GM18867 (cell line): ENCODE data around the gene PTPRC.
A peak's percentile ranks its signal among the peaks of the same experiment; 100 is the strongest.

ENCODE experiments used
- ATAC-seq: cut with Tn5 transposase; IDR thresholded peaks from one replicate; pipeline ENCODE4 v1.9.1; 2021; ENCODE audit warnings: mild to moderate bottlenecking, moderate library complexity; ENCODE audit not compliant: unreplicated experiment

PTPRC gene

DNA sequence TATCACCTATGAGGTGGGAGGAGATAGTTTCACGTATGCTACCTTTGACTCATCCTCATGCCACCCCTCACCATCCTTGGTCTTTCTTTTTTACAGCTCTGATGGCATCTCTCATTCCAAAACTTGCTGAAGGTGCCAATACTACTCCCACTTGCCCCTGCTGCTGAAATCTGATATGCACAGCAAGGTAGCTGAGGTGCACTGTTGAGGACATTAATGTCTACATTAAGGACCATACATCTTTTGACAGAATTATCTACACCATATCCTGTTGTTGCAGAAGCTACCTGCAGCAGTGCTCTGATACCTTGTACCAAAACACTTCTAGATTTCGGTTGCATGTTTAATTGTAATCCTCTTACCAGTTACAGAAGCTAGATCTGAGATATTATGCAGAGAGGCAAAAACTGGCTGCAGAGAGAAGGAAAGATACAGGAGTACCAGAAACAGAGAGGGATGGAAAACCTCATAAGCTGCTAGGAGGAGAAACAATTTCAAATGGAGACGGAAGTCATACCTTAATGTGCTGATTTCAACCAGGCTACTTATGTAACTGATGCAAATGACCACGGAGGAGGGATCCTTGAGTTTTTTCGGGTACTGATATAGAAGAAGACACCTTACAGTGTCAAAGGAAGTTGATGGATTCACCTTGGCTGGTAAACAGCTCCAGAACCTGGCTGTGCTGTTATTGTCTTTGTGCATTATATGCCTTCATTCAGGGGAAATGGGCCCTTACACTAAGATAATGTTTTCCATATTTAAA is 19.3 kb upstream of the PTPRC start:
- ATAC-seq, result no peak

DNA sequence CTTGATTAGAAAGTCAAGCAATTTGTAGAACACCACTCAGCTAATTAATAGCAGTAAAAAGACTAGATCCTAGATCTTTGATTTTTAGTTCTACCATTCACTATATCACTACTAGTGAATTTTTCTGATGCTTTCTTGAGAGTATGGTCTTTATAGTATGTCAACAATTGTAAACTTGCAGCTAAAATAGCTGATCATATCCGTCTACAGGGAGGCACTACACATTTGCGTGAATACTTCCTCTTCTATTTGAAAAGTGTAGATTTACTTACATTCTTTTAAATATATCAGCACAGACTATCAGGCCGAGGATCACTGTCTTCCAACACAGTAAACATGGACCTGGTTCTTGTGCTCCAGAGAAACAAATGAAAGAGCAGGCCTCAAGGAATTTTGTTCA is 18.6 kb upstream of the PTPRC start:
- ATAC-seq, result no peak

DNA sequence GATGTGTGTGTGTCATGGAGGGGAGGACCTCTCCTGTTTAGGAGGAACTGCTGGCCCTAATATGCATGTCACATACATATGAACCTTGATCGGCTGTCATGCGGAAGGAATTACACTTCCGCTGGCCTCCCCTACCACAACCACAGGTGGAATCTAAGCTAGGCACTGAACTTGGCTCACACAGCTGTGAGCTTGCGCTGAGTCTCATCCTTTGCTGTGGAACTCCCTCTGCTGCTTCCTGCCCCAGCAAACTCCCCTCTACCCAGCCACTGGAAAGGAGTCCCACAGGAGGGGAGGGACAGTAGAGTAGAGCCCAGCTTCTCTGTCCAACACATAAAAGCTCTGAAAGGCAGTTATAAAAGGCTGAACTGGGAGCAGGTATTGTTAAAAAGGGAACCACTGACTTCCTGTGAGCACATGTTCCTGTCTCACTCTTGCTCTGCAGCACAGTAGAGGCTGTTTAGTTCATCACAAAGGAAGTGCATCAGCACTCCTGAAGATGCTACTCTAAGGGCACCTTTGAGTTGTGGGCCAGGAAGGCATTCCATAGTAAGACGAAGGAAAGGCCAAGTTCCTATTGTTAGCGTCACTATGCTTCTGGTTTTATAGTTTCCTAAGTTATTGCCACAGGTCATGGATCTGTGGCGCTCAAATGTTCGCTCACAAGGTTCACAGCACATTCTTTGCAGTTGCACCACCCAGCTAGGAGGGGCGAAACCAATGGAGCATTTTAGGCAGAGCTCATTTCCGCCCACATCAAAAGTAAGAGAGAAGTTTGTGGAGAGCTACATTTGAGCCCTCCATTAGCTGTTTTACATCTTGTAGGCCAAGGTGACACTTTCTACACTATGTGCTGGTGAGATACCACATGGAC is 17.7 kb upstream of the PTPRC start:
- peak; percentile 72 for ATAC-seq

DNA sequence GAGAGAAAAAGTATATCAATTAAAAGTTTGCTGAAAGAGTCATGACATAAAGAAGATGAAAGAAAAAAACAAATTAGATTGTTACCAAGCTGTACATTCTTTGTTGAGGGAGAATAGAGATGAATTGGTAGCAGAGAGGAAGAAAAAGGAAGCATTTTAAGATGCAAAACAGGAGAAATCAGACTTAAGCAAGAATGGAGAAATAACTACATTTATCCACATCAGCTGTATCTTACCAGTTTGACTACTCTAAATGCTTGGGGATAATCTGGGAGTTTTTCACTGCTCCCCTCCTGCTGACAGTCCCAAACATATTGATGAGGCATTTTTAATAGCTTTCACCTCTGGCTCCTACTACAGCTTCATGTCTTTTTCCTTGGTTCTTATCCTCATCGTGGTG is 16.8 kb upstream of the PTPRC start:
- no peak for ATAC-seq

DNA sequence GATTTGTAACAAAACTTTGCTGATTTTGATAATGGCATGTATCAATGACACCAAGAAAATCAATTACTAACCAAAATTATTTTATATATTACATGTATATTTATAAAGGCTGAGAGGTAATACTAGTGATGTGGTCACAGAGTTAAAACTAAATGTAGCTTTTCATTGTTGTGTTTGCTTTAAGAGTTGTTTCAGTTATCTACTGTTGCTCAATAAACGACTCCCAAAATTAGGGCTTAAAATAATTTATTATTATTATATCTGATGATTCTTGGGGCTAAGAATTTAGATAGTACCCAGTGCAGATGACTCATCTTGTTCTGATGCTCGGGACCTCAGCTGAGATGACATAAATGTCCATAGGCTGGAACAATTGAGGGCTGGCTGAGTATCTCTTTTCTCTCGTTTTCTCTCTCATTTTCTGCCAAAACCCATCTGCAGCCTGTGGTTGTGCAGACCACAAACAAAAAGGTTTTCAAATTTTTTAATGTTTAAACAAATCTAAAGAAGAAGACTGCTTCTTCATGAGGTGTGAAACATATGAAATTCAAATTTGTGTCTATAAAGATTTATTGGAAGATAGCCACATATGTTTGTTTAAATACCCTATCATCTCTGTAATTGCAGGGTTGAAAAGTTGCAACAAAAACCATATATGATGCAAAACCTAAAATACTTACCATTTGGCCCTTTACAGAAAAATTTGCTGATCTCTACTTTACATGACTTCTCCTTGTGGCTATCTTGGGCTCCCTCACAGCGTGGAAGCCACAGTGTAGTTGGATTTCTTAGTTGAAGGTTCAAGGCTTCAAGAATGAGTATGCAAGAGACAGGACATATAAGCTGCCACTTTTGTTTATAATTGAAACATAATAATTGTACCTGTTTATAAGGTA is 14.8 kb upstream of the PTPRC start:
- ATAC-seq, result peak; percentile 27

DNA sequence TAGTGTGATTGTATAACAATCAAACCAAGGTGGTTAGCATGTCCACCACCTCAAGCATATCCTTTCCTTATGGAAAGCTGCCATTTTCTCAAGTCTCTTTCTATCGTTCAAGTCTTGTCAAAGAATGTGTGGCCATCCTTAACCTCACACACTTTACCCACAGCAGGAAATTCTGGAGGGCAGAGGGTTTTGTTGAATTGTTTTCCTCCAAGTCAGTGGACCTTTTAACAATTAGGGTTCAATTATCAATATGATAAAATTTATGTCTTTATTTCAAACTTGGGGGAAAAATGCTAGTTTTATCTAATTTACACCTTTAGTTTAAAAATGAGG is 14.2 kb upstream of the PTPRC start:
- ATAC-seq, result no peak

DNA sequence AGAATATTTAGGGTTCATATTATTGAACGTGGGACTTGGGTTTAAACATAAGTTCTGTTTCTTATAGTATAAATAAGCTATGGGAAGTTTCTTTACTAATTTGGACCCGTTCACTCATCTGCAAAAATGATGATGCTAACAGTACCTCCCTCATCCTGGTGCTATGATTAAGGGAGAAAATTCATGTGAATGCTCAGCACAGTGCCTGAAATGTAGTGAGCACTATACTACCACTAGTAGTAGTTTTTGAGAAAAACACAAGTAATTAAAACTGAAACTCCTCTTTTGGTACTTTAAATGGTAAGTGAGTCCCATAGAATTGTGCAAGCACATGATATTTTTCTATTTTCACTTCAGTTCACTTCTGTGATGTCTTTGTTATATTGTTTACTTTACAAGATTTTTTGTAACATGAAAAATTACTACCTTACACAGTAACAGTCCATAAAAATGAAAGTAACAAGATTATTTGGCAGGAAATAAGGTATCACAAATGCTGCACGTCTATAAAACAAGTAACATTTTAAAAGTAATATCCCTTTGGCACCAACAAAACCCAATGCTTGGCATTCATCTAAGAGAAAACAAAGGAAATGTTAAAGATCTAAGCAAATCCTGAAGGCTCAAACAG is 11.3 kb upstream of the PTPRC start:
- no peak for ATAC-seq

DNA sequence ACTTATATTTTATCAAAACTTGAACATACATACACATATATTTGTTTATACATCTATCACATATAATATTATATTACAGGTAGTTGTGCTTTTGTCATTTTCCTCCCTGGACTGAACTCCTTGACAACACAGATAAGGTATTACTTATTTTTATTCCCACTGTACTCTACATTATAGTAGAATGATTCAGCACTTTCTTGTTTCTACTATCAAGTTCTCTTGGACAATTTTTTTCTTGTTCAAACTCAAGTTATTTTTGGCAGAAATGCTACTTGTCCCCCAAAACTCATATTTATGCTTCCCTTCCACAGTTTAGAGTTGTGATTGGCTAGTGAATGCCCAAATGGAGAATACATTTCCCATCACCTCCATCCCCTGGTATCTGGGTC is 10.8 kb upstream of the PTPRC start:
- ATAC-seq, result no peak

DNA sequence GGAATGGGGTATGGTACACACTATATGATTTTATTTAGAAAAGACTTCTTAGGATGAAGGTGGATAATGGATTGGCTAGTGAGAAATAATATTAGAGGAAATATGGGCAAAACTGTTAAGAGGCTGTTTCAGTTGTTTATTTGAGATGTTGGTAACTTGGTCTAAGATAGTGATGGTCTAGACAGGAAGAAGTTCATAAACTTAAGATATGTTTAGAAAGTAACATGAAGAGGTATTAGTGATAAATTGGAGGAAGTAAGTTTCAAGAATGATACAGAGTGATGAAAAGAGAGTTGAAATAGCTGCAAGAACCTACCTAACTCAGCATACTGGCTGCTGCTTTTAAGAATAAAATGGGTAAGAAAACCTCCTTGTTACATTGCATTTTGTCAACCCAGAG is 9.2 kb upstream of the PTPRC start:
- no peak for ATAC-seq

DNA sequence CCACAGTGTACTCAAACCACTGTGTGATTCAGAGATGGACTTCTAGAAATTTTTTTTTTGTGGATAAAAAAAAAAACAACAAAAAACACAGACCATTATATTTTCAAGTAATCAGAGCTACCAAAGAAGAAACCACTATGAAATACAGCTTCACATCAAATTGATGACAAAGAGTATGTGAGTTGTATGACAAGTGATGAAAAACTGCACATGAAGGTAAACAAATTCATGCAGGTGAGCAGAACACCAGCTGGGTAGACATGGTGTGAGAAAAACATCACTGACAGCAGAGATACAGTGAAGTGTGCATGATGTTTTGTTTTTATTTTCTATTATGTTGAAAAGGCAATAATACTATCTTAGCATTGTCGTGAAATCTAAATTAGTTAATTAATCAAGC is 8.0 kb upstream of the PTPRC start:
- ATAC-seq, result no peak

DNA sequence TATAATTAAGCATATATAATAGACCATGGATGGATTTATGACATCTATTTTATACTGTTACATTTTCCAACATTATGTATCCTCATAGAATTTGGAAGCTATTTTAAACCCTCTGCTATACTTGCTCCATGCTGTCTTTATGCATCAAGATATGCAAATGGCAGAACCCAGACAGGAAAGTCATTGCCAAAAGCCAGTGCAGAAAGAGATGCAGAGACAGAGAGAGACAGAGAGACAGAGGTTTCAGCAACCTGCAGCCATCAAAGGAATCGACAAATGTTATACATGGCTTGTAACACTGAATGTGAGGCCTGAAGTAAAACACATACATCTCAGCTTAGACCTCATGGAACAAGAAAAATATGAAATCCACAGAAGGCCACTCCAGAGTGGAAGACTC is 7.5 kb upstream of the PTPRC start:
- no peak for ATAC-seq

DNA sequence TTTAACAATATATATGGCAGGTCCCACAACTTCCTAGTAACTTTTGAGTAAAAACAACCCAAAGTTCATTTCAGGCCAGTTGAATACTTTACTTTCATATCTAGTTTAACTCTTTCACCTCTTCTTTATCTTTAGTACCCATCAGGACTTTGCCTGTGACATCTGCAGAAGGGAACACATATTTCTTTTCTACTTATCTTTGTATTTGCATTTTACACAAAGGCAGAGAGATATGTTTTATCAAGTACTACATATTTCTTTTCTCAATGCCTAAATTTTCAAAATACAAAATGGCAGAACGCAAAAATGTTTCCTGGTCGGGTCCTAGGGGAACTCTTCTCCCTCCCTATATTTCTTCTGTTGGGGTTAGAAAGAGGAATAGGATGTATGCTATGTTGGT is 6.8 kb upstream of the PTPRC start:
- ATAC-seq, result no peak

DNA sequence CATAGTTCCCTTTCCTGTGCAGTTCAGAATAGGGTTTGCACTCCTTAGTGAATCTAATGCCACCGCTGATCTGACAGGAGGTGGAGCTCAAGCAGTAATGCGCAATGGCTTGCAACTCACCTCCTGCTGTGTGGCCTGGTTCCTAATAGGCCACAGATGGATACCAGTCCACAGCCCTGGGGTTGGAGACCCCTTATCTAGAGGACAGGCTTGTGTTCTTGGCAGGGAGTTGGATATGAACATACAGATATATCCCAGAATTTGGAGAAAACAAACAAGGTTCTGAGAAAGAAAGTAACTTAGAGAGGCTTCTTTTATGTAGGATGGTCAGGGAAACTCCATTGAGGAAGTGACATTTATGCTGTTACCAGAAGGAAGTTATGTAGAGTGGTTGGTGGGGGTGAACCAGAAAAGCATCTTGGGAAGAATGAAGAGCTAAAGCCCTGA is 5.1 kb upstream of the PTPRC start:
- ATAC-seq, result no peak

DNA sequence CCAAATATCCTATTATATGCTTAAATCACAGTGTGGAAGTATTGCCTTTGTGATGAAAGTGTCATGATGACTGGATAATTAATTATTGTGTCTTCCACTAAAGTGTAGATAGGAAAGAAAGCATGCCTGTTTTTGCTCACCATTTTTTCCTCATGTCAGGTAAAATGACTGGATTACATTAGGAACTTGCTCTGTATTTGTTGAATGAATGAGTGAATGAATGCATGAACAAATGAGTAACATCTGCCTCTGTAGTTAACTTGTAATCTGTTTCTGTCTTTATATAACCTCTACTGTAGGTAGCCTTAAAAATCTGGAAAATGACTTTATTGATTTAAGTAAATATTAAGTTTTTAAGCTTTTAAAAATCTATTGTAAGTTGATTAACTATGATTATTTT is 2.9 kb upstream of the PTPRC start:
- ATAC-seq, result no peak

DNA sequence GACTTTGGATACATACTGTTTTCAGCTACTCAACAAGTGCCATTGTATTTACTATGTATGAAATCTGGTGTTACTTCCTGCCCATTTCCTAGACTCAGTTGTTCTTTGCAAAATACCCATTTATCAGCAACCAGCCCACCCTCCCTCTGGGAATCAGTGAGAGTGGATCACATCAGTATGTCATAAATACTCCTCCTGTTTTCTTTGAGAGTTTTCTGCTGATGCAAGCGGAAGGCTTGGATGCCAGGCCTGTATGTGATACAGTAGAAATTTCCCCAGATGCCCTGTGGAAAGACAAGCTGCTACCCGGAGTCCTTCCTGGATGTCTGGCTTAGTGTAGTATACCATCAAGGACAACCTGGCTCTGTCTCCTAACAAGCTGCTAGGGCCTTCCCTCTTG is 2.4 kb upstream of the PTPRC start:
- ATAC-seq, result no peak

DNA sequence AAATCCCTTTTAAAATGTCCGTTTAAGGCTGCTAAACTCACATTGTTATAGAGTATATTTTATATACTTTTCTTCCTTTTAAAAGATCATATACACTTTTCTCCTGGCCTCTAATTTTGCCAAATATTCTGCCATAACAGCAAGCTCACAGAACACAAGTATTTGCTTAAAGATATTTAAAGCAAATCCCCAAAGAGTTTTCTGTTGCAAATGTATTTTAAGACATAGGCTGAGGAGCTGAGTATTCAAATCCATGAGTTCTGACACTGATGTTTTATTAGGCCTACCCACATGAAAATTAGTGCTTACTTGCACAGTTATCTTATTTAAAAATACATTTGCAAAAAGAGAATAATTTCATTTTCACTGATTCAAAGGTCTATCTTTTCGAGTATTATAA is 1.7 kb upstream of the PTPRC start:
- no peak for ATAC-seq

DNA sequence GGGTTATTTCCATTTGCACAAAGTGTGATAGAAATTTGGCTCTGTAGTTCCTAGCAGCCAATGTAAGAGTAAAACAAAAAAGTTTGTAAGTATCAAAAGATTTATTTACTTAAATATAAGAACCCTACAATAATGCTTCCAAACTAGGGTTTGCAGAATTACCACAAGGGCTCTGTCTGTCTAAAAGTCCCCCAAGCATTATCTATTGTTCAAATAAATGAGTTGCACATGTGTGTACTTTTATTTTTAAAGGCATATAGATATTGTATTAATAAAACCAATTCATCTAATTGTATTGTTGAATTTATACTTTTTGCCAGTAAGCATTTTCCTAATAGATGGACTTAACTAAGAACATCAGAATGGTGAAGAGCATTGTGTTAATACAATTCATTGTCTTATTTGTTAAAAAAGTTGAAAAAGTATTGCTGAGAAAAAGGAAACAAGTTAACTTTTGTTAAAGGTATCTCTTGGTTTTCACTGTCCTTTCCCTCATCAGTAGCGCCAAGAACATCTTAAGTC is 863 bp upstream of the PTPRC start:
- ATAC-seq, result no peak

DNA sequence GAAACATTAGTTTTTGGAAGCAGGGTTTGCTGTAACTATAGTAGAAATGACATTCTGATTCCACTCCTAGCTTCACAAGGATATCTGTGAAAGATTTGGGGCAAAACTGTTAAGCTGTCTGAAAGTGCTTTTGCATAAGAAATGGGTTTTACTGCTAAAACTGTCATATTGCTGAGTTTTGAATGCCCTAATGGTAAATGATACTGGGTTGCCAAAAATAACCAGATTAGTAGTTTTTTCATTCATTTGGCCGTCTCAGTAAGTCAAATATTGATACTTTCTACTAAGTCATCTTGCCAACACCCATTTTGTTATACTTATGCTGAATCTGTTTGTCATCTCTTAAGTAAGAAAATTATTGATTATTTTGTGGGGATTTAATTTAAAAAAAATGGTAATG is 399 bp upstream of the PTPRC start:
- ATAC-seq, result peak; percentile 38

DNA sequence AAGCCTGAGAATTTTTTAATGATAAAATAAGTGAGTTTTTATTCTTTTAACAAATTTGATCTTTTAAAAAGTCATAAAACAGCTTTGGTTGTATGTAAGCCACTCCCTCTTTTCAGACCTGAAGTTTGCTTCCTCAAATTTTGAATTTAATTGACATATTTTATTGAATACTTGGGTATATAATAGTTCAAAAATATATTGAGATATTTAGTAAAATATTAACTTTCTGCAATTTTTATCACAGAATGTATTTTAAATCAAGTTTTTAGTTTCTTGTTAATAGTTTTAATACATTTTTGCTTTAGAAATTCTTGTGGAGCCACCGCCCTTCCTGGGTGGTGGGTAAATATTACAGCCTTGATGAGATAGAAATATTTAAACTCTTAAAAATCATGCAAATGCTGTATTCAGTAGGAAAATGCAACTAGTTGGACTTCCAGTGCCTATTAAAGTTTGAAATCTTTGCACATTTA is 867 bp downstream of the PTPRC start:
- no peak for ATAC-seq

DNA sequence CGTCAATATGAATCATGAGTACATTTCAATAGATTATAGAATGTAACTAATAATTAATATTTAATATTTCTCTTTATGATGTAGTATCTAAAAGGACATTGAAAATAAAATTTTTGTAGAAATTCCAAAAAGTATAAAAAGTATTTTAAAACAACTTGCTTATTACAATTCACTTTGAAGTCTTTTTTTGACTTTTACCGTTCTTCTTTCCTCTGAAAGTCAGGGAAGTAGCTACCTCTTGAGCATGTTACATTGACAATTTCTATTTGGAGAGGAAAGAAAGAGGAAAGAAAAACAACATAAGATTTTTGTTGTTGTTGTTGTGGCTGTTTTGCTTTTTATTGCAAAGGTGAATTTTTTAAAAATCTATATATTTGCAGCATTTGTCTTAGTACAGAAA is 1.3 kb downstream of the PTPRC start:
- ATAC-seq, result no peak

DNA sequence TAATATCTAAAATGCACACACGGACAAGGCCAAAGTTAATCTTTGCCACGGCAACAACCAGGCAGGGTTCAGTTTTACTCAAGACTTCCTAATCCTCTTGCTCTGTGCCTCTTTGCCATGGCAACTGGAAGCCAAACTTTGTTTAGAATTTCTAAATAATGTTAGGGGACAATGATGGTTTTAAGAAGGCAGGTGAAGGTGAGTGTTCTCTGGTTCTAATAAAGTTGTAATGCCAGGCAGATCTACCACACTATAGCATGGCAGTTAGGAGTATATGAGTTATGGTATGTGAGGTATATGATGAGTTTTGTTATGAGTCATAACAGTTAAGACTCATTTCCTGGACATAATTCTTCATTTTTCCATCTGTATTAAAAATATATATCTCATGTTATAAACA is 2.7 kb downstream of the PTPRC start:
- ATAC-seq, result peak; percentile 43
